Measurements from ENCODE around the gene TNNI3K. TPM values are rescaled to one million over a fixed set of nuclear protein-coding genes. Genes with fewer than 3 reads are reported as not detected.

Gene TNNI3K
- total and polyA plus RNA-seq, 2 of the 8 experiments (the other 6 are each of a cell fraction or from before 2014, with no cell fraction given): 0.41 to 0.48 TPM

DNA sequence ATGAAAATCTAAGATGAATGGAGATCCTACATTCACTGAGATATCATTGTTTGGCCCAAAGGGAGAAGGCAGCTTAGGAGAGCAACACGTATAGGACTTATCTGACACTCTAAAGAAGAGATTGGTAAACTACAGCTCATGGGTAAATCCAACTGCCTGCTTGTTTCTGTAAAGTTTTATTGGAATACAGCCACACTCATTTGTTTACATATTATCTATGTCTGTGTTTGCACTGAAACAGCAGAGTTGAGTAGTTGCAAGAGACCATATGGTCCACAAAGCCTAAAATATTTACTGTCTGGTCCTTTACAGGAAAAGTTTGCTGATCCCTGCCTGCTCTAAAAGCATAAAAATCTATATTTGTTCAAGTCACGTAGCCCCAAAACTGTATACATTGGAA lies 291.5 kb downstream of the TNNI3K start:
- no peaks in the 10 kb centered on the region for H3K79me2 ChIP-seq (ENCODE audit: control insufficient read depth in 1 of 2, insufficient read depth in 2 of 2, low read length in 2 of 2)
- POLR2A ChIA-PET (ENCODE audit: partially characterized antibody): no interaction called here
- 93% methylated on average over 2 of the region's 2 CpGs; no CpG with 5 or more reads in 1 of the 2 experiments for WGBS, 2 experiments (ENCODE audit: extremely low coverage in 1 of 2, insufficient coverage in 1 of 2, insufficient read length in 1 of 2, insufficient replicate concordance in 2 of 2, low coverage in 1 of 2, low lambda C conversion rate in 2 of 2, missing lambda C conversion rate in 1 of 2)

More for the DNA sequence above, 291.5 kb downstream of the TNNI3K start:
- no peak overlapping the region for H4K5ac ChIP-seq (ENCODE audit: insufficient read length, low read depth, low read length)
- no peak overlapping the region for H3K56ac ChIP-seq (replicated peaks; ENCODE audit: insufficient read length, low read depth, low read length)
- H4K20me1 ChIP-seq (replicated peaks in 1 of 2; ENCODE audit: control insufficient read depth in 1 of 2, insufficient read depth in 2 of 2, low read length in 2 of 2): no peaks in the 10 kb centered on the region
- H4K91ac ChIP-seq (replicated peaks; ENCODE audit: insufficient read length, low read length): no peak overlapping the region
- H3K4ac ChIP-seq (replicated peaks; ENCODE audit: insufficient read length, low read depth, low read length): no peak overlapping the region
- no peak overlapping the region for H3K27ac ChIP-seq (ENCODE audit: low read depth, low read length)
- H2BK120ac ChIP-seq (replicated peaks; ENCODE audit: low read depth, low read length): no peak overlapping the region
- H3K14ac ChIP-seq (ENCODE audit: insufficient read length): no peak overlapping the region
- H3K23me2 ChIP-seq (ENCODE audit: low read depth, low read length): peaks cover 4% of the 10 kb centered on the region
- no peak overlapping the region for H2BK20ac ChIP-seq (ENCODE audit: low read length)
- H3K4me2 ChIP-seq (ENCODE audit: insufficient read depth in 1 of 2, low read depth in 2 of 2, low read length in 2 of 2): no peak overlapping the region
- no peak overlapping the region for H2AK5ac ChIP-seq (ENCODE audit: low read depth, low read length)
- no peak overlapping the region for H2BK5ac ChIP-seq (ENCODE audit: low read depth, low read length)
- DNase-seq (ENCODE audit: low read depth in 1 of 2, low spot score in 2 of 2) (no peak), FAIRE-seq (no peak)
- CTCF ChIA-PET (ENCODE audit: partially characterized antibody): interaction anchor here (0.5 to 1.6 kb wide), 7 partner anchors 9 to 303 kb away, joined by 3 to 5 read pairs (median 3); partner anchors contain the start of gene LRRC53
- H2BK12ac ChIP-seq (ENCODE audit: low read depth, low read length): no peak overlapping the region
- H2BK15ac ChIP-seq (ENCODE audit: low read length): no peak overlapping the region
- peaks cover 3 to 15% (median 7%) of the 10 kb centered on the region in 4 experiments; a peak in 6 of 7 replicates for H3K4me1 ChIP-seq (replicated peaks in 1 of 4; ENCODE audit: control insufficient read depth in 3 of 4, insufficient read depth in 4 of 4, low read length in 3 of 4)
- TF ChIP-seq, protein P1, sequence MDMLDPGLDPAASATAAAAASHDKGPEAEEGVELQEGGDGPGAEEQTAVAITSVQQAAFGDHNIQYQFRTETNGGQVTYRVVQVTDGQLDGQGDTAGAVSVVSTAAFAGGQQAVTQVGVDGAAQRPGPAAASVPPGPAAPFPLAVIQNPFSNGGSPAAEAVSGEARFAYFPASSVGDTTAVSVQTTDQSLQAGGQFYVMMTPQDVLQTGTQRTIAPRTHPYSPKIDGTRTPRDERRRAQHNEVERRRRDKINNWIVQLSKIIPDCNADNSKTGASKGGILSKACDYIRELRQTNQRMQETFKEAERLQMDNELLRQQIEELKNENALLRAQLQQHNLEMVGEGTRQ (IDR thresholded peaks at IDR 0.05; ENCODE audit: low read length): no peak
- no peak for TF ChIP-seq POLR2A (IDR thresholded peaks at IDR 0.05; ENCODE audit: control extremely low read depth in 1 of 2, low read depth in 2 of 2, low read length in 2 of 2)
- TF ChIP-seq ZNF274 (IDR thresholded peaks at IDR 0.05; ENCODE audit: borderline replicate concordance, extremely low read depth, low read length): no peak
- TF ChIP-seq EGR1 (IDR thresholded peaks at IDR 0.05; ENCODE audit: borderline replicate concordance, low read depth, low read length): no peak
- TF ChIP-seq SIX5 (IDR thresholded peaks at IDR 0.05; ENCODE audit: low read depth, low read length): no peak
- no peak for TF ChIP-seq SAP30 (IDR thresholded peaks at IDR 0.05; ENCODE audit: insufficient read depth, insufficient replicate concordance, low read length)
- no peak for TF ChIP-seq EP300 (IDR thresholded peaks at IDR 0.05; ENCODE audit: borderline replicate concordance in 1 of 2, low read depth in 2 of 2, low read length in 2 of 2)
- no peak for TF ChIP-seq MAFK (IDR thresholded peaks at IDR 0.05; ENCODE audit: low read depth, low read length)
- no peak overlapping the region for H3K18ac ChIP-seq (ENCODE audit: extremely low read depth, low read length)
- no peaks in the 10 kb centered on the region for H3K27me3 ChIP-seq (replicated peaks in 1 of 4; ENCODE audit: control insufficient read depth in 3 of 4, extremely low read depth in 1 of 4, insufficient read depth in 3 of 4, low read length in 3 of 4)
- no peaks in the 10 kb centered on the region for H3K79me1 ChIP-seq (ENCODE audit: low read depth, low read length)
- no peak overlapping the region for H2AFZ ChIP-seq (ENCODE audit: low read length)
- H3K4me3 ChIP-seq (ENCODE audit: extremely low read depth in 1 of 4, insufficient read depth in 2 of 4, low read depth in 3 of 4, low read length in 4 of 4): no peak overlapping the region
- H3K36me3 ChIP-seq (ENCODE audit: control insufficient read depth in 2 of 4, insufficient read depth in 4 of 4, low read length in 3 of 4): no peaks in the 10 kb centered on the region
- H3K23ac ChIP-seq (ENCODE audit: insufficient read length): no peak overlapping the region
- H4K8ac ChIP-seq (ENCODE audit: extremely low read depth, insufficient read depth, low read length): no peak overlapping the region
- no peak overlapping the region for H3K9ac ChIP-seq (replicated peaks in 1 of 4; ENCODE audit: extremely low read depth in 1 of 4, low read depth in 3 of 4, low read length in 3 of 4)
- H3K9me3 ChIP-seq (ENCODE audit: insufficient read depth in 2 of 2, low read depth in 1 of 2, low read length in 1 of 2): no peaks in the 10 kb centered on the region

All from H1 (cell line).